Sigmoid colon (tissue), 4 donors: ENCODE data around the gene SPDYE1.
"Not testable (repeated sequence)": the region's sequence is repeated elsewhere in the genome, so short reads cannot be mapped to it uniquely, and the experiment has no call there.

Source experiments
- CTCF ChIP-seq, 4 experiments: fragments of 450-650 bp in 3 of 4; fragments of 200-600 bp in 1 of 4; IDR thresholded peaks; one replicate each; pipeline ENCODE4 v1.5.1; 2016 to 2019; ENCODE audit warnings: antibody characterized with exemption in 4 of 4, mild to moderate bottlenecking in 3 of 4, moderate library complexity in 2 of 4
- POLR2A ChIP-seq, 2 donors: fragments of 450-650 bp; IDR thresholded peaks; one replicate each; pipeline ENCODE4 v1.6.1; 2016; ENCODE audit warnings: antibody characterized with exemption in 2 of 2, mild to moderate bottlenecking in 2 of 2, moderate library complexity in 2 of 2
- POLR2AphosphoS5 ChIP-seq, 4 donors: sonication (generic); formaldehyde crosslinking; IDR thresholded peaks; one replicate each; pipeline ENCODE4 v1.6.1; 2017; ENCODE audit warnings: antibody characterized with exemption in 4 of 4

DNA sequence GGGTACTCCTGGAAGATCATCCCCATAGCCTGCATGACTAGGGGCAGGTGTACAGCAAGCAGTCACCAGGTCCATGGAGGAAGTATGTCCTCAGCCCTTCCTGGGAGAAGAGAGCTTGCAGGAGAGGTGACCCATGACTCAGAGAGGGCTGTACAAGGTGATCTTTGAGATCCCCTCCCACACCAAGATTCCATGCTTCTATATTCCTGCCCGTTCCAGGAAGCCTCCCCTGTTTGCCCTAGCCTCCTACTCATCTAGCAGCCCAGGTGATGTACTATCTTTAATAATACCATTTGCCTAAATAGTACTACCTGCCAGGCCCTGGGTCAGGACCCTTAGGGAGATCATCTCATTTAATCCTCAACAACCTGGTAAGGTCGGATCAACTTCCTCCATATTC, 40.3 kb downstream of the SPDYE1 start:
- not testable (repeated sequence) for TF ChIP-seq CTCF, POLR2A, POLR2AphosphoS5 (IDR thresholded peaks at IDR 0.05)
